Upper lobe of left lung (tissue), 6 donors: ENCODE results near the gene RBP5. TPM values are rescaled to one million over a fixed set of nuclear protein-coding genes. Genes with fewer than 3 reads are reported as not detected.

Experiments
- ATAC-seq, 2 donors: fragments of 200-7000 bp; cut with Tn5 transposase; one replicate each; pipeline ENCODE4 v1.9.1; 2022; ENCODE audit warnings: mild to moderate bottlenecking in 2 of 2, moderate library complexity in 2 of 2; ENCODE audit not compliant: low FRiP score in 2 of 2
- DNase-seq, 2 donors: peaks; one replicate each; pipeline ENCODE4 v3.0.0-alpha.2; 2019 to 2020
- H3K27ac ChIP-seq, 4 donors: fragments of 200-600 bp; sonication (generic); one replicate each; pipeline ENCODE4 v1.5.1; 2016 to 2019
- H3K27me3 ChIP-seq, 4 donors: fragments of 200-600 bp; sonication (generic); one replicate each; pipeline ENCODE4 v1.5.1; 2017 to 2019
- H3K36me3 ChIP-seq, 4 donors: fragments of 200-600 bp; sonication (generic); one replicate each; pipeline ENCODE4 v1.5.1; 2016 to 2019
- H3K4me1 ChIP-seq, 4 donors: fragments of 200-600 bp; sonication (generic); one replicate each; pipeline ENCODE4 v1.5.1; 2018 to 2019
- H3K4me3 ChIP-seq, 4 donors: fragments of 200-600 bp; sonication (generic); one replicate each; pipeline ENCODE4 v1.5.1; 2017 to 2019; ENCODE audit warnings: mild to moderate bottlenecking in 2 of 4, moderate library complexity in 1 of 4
- H3K9me3 ChIP-seq, 4 donors: fragments of 200-600 bp; sonication (generic); one replicate each; pipeline ENCODE4 v1.5.1; 2018 to 2019
- CTCF ChIP-seq, 6 experiments: fragments of 450-650 bp in 4 of 6; fragments of 200-600 bp in 2 of 6; sonication (generic) in 2 of 6; IDR thresholded peaks; one replicate each; pipeline ENCODE4 v1.5.1; 2016 to 2019; ENCODE audit warnings: antibody characterized with exemption in 6 of 6
- EP300 ChIP-seq, 4 donors: sonication (generic); formaldehyde crosslinking; IDR thresholded peaks; one replicate each; pipeline ENCODE4 v1.5.1; 2017; ENCODE audit warnings: antibody characterized with exemption in 4 of 4, control low read depth in 2 of 4
- POLR2A ChIP-seq, 4 donors: fragments of 450-650 bp; IDR thresholded peaks; one replicate each; pipeline ENCODE4 v1.5.1; 2016 to 2017; ENCODE audit warnings: antibody characterized with exemption in 4 of 4, mild to moderate bottlenecking in 2 of 4
- POLR2AphosphoS5 ChIP-seq, 2 donors: sonication (generic); formaldehyde crosslinking; IDR thresholded peaks; one replicate each; pipeline ENCODE4 v1.5.1; 2017; ENCODE audit warnings: antibody characterized with exemption in 2 of 2
- WGBS, 2 donors: methylation state at CpG; one replicate each; pipeline ENCODE4 v1.1.5; 2017 to 2018; 5-methylcytosine and 5-hydroxymethylcytosine counted together
- total RNA-seq, 6 donors: library from RNA; depleted of rRNA in 4 of 6; stranded (reverse); fragments of >200 nt in 4 of 6; gene quantifications; one replicate each; pipeline versions ENCODE4 v1.1.0 to v1.2.1, GENCODE V29; 2016 to 2021
- donor health status: DM: no; HTN: no; CAD: no; lungs with moderate emphysema.
- donor health status: DM: no; HTN: yes; CAD: no; lungs with severe emphysema.

Gene RBP5
- total RNA-seq, 6 donors from 2014 or later, result 1.8 to 6.9 TPM; not detected in 4

DNA sequence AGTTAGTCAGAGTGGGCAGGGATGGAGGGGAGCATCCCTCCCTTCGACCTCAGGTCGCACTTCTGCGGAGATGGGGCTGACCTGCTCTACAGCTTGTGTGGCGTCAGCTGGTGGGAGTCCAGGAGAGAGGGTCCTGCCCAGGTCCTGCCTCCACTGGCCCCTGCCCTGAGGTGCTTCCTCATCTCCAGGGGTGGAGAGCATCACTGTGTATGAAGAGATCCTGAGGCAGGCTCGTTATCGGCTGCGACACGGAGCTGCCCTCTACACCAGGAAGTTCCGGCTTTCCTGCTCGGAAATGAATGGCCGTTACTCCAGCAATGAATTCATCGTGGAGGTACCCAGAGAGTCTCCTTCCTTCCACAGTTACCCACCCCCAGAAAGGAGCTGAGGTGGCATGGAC is 21.7 kb upstream of the RBP5 start:
- Histone ChIP-seq H3K4me3 (no peak overlapping the region), H3K9me3 (no peaks in the 10 kb centered on the region), H3K4me1 (peaks cover 0 to 23% (median 11%) of the 10 kb centered on the region in 4 donors), H3K36me3 (peaks cover 0 to 74% (median 25%) of the 10 kb centered on the region in 4 donors), H3K27ac (peak overlapping the region in 2 of 4 donors; percentile 49 to 67), H3K27me3 (no peaks in the 10 kb centered on the region)
- ATAC-seq (no peak), DNase-seq (no peak)
- TF ChIP-seq POLR2AphosphoS5 (IDR thresholded peaks at IDR 0.05) (no peak), EP300 (IDR thresholded peaks at IDR 0.05) (no peak), CTCF (IDR thresholded peaks at IDR 0.05) (no peak), POLR2A (IDR thresholded peaks at IDR 0.05) (no peak)
- 74 to 80% methylated on average over 7 to 12 of the region's 12 CpGs for WGBS, 2 donors

GRCh38 chr12:7146906-7147305 is 18.2 kb upstream of the RBP5 start:
- DNase-seq (no peak), ATAC-seq (no peak)

DNA sequence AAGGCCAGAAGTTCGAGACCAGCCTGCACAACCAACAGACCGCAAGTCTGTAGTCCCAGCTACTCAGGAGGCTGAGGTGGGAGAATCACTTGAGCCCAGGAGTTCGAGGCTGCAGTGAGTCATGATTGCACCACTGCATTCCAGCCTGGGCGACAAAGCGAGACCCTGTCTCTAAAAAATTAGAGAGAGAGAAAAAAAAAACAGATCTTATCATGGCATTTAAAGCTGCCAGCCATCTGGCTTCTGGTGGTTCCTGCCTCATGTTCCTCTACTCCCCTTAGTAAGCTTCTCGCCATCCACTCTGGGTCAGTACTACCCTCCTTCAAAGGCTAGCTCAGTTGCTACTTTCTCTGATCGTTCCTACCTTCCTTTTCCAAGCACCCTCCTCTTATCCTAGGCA is 17.5 kb upstream of the RBP5 start:
- no peaks in the 10 kb centered on the region for H3K27me3 ChIP-seq
- H3K9me3 ChIP-seq, result no peaks in the 10 kb centered on the region
- H3K4me1 ChIP-seq, result peaks cover 0 to 10% (median 0%) of the 10 kb centered on the region in 4 donors
- H3K36me3 ChIP-seq, result peaks cover 0 to 61% (median 25%) of the 10 kb centered on the region in 4 donors
- H3K27ac ChIP-seq, result no peak overlapping the region
- no peak for TF ChIP-seq EP300 (IDR thresholded peaks at IDR 0.05)
- no peak for DNase-seq
- no peak overlapping the region for H3K4me3 ChIP-seq
- ATAC-seq, result no peak
- 90 to 93% methylated on average over 7 of the region's 7 CpGs for WGBS, 2 donors

More at GRCh38 chr12:7146906-7147305, 18.2 kb upstream of the RBP5 start:
- H3K4me3 ChIP-seq, result no peak overlapping the region
- no peak for TF ChIP-seq POLR2A (IDR thresholded peaks at IDR 0.05)
- no peak for TF ChIP-seq CTCF (IDR thresholded peaks at IDR 0.05)
- TF ChIP-seq EP300 (IDR thresholded peaks at IDR 0.05), result no peak
- no peak for TF ChIP-seq POLR2AphosphoS5 (IDR thresholded peaks at IDR 0.05)
- H3K4me1 ChIP-seq, result peaks cover 0 to 10% (median 0%) of the 10 kb centered on the region in 4 donors
- no peak overlapping the region for H3K27ac ChIP-seq
- H3K27me3 ChIP-seq, result no peaks in the 10 kb centered on the region
- H3K9me3 ChIP-seq, result no peaks in the 10 kb centered on the region
- 94 to 100% methylated on average over 7 of the region's 7 CpGs for WGBS, 2 donors
- H3K36me3 ChIP-seq, result peaks cover 0 to 65% (median 25%) of the 10 kb centered on the region in 4 donors

GRCh38 chr12:7145671-7146070 is 17.0 kb upstream of the RBP5 start:
- Histone ChIP-seq H3K4me3 (no peak overlapping the region), H3K27ac (no peak overlapping the region), H3K27me3 (no peaks in the 10 kb centered on the region), H3K36me3 (peaks cover 0 to 60% (median 22%) of the 10 kb centered on the region in 4 donors), H3K9me3 (no peaks in the 10 kb centered on the region), H3K4me1 (peaks cover 0 to 6% (median 0%) of the 10 kb centered on the region in 4 donors)
- TF ChIP-seq POLR2AphosphoS5 (IDR thresholded peaks at IDR 0.05) (no peak), EP300 (IDR thresholded peaks at IDR 0.05) (no peak), POLR2A (IDR thresholded peaks at IDR 0.05) (no peak), CTCF (IDR thresholded peaks at IDR 0.05) (no peak)
- DNase-seq, result no peak
- 68 to 73% methylated on average over 4 of the region's 4 CpGs for WGBS, 2 donors
- no peak for ATAC-seq

DNA sequence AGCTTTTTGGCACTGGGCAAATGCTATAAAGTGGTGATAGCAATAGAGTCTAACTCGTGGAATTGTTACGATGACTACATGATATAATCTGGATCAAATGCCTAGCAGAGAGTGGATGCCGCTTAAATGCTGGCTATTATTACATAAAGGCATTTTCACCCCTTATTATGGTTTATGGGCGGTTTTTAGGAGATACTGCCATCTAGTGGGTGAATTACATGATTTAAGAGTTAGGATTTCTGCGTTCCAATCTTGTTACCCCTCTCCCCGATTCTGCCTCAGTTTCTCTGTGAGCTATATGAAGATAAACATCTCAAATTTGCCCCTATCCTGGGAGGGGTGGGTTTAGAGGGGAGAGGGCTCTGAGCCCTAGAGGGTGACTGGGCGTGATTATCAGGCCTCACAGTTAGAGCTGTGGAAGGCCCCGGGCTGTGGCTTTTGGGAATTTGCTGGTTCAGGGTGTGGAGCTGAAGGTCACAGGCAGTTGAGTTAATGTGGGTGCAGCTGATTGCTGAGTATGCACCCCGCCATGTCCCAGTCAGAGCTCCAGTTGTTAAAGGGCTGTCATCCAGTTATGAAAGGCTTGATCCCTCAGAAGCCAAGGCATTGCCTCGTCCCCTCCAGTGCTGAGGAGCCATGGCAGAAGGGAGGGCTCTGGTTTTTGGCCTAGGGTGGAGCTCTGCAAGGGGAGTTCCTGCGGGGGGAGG is 15.9 kb upstream of the RBP5 start:
- peaks cover 0 to 49% (median 17%) of the 10 kb centered on the region in 4 donors for H3K36me3 ChIP-seq
- ATAC-seq (peak in 1 of 2 donors; percentile 65), DNase-seq (no peak)
- H3K4me3 ChIP-seq, result no peak overlapping the region
- 51 to 52% methylated on average over 10 to 11 of the region's 11 CpGs for WGBS, 2 donors
- no peaks in the 10 kb centered on the region for H3K4me1 ChIP-seq
- TF ChIP-seq CTCF (IDR thresholded peaks at IDR 0.05), result peak; percentile 7 to 52 (median 32)
- no peak for TF ChIP-seq POLR2AphosphoS5 (IDR thresholded peaks at IDR 0.05)
- no peaks in the 10 kb centered on the region for H3K9me3 ChIP-seq
- no peak overlapping the region for H3K27ac ChIP-seq
- H3K27me3 ChIP-seq, result no peaks in the 10 kb centered on the region
